Sigmoid colon (tissue), 7 donors: ENCODE data around the gene DMRT2. TPM values are rescaled to one million over a fixed set of nuclear protein-coding genes. Genes with fewer than 3 reads are reported as not detected.

Experiments used
- DNase-seq: peaks from one replicate; pipeline ENCODE4 v3.0.0-alpha.2; 2019
- H3K27ac ChIP-seq, 4 donors: fragments of 200-600 bp; sonication (generic); one replicate each; pipeline ENCODE4 v1.5.1; 2016 to 2019; ENCODE audit warnings: mild to moderate bottlenecking in 1 of 4
- H3K27me3 ChIP-seq, 3 donors: fragments of 200-600 bp; sonication (generic); one replicate each; pipeline ENCODE4 v1.5.1; 2019; ENCODE audit warnings: mild to moderate bottlenecking in 1 of 3
- H3K36me3 ChIP-seq, 4 donors: fragments of 200-600 bp; sonication (generic); one replicate each; pipeline ENCODE4 v1.5.1; 2016 to 2019
- H3K4me1 ChIP-seq, 4 donors: fragments of 200-600 bp; sonication (generic); one replicate each; pipeline ENCODE4 v1.5.1; 2017 to 2019
- H3K4me3 ChIP-seq, 4 donors: fragments of 200-600 bp; sonication (generic); one replicate each; pipeline ENCODE4 v1.5.1; 2017 to 2019; ENCODE audit warnings: mild to moderate bottlenecking in 2 of 4, moderate library complexity in 1 of 4
- H3K9me3 ChIP-seq, 4 donors: fragments of 200-600 bp in 3 of 4; sonication (generic) in 3 of 4; one replicate each; pipeline versions ENCODE4 v1.5.1 to v1.6.1; 2013 to 2019
- EP300 ChIP-seq, 4 donors: sonication (generic); formaldehyde crosslinking; IDR thresholded peaks; one replicate each; pipeline ENCODE4 v1.6.1; 2017; ENCODE audit warnings: antibody characterized with exemption in 4 of 4
- POLR2A ChIP-seq, 2 donors: fragments of 450-650 bp; IDR thresholded peaks; one replicate each; pipeline ENCODE4 v1.6.1; 2016; ENCODE audit warnings: antibody characterized with exemption in 2 of 2, mild to moderate bottlenecking in 2 of 2, moderate library complexity in 2 of 2
- POLR2AphosphoS5 ChIP-seq, 4 donors: sonication (generic); formaldehyde crosslinking; IDR thresholded peaks; one replicate each; pipeline ENCODE4 v1.6.1; 2017; ENCODE audit warnings: antibody characterized with exemption in 4 of 4
- whole genome bisulfite sequencing, 2 donors: extraction: QIAGEN DNeasy Blood & Tissue Kit; methylation state at CpG; one replicate each; pipeline ENCODE4 v1.1.7; 2013; 5-methylcytosine and 5-hydroxymethylcytosine counted together
- intact Hi-C: fragments of 100-400 bp; cut with DNase I; formaldehyde crosslinking; loops from one replicate; pipeline ENCODE4 v1.15.1; 2023
- polyA plus RNA-seq, 3 donors: library from polyadenylated mRNA; stranded (reverse); fragments of 200-250 nt; gene quantifications; one replicate each; pipeline ENCODE4 v1.2.3, GENCODE V29; 2013
- total RNA-seq, 4 donors: library from RNA; depleted of rRNA; stranded (reverse); fragments of >200 nt; gene quantifications; one replicate each; pipeline ENCODE4 v1.1.0, GENCODE V29; 2016
- TF ChIP-seq, protein P1 (sequence below), 4 experiments: fragments of 450-650 bp in 3 of 4; fragments of 200-600 bp in 1 of 4; IDR thresholded peaks; one replicate each; pipeline ENCODE4 v1.5.1; 2016 to 2019; ENCODE audit warnings: antibody characterized with exemption in 4 of 4, mild to moderate bottlenecking in 3 of 4, moderate library complexity in 2 of 4
- donor health status: healthy with polysubstance abuse.
- donor health status: Bipolar disorder and iron deficiency.
- donor health status: healthy.

The DMRT2 gene
- total and polyA plus RNA-seq, 7 donors, result 0.33 to 5.8 (median 1.9) TPM; not detected in 1

DNA sequence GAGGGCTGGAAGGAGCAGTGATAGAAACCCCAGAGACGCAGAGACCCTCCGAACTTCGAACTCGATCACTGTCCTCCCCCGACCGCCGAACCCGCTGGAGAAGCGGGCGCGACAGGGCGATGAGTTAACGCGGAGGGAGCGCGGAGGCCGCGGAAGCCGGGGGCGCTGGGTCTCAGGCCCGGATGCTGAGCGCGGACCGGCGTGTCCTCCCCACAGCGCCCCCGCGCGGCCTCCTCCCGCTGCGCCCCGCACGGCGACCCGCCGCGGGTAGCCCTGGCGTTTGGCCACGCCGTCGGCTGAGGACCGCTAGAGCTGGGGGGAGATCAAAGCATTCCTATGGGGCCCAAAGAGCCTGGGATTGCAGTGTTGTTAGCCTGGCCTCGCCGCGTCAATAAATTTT, 7.7 kb upstream of the DMRT2 start:
- DNase-seq, result no peak
- intact Hi-C loops, result no loop called here
- Histone ChIP-seq H3K9me3 (no peaks in the 10 kb centered on the region), H3K27ac (no peak overlapping the region), H3K36me3 (no peaks in the 10 kb centered on the region), H3K27me3 (peaks cover 41 to 100% (median 83%) of the 10 kb centered on the region in 3 donors), H3K4me3 (peak overlapping the region in 2 of 4 donors; percentile 4 to 15), H3K4me1 (peaks cover 0 to 31% (median 28%) of the 10 kb centered on the region in 4 donors)
- 2 to 3% methylated on average over 45 of the region's 45 CpGs for WGBS, 2 donors
- TF ChIP-seq POLR2A (IDR thresholded peaks at IDR 0.05) (no peak), POLR2AphosphoS5 (IDR thresholded peaks at IDR 0.05) (no peak), EP300 (IDR thresholded peaks at IDR 0.05) (no peak)
- TF ChIP-seq, protein P1, sequence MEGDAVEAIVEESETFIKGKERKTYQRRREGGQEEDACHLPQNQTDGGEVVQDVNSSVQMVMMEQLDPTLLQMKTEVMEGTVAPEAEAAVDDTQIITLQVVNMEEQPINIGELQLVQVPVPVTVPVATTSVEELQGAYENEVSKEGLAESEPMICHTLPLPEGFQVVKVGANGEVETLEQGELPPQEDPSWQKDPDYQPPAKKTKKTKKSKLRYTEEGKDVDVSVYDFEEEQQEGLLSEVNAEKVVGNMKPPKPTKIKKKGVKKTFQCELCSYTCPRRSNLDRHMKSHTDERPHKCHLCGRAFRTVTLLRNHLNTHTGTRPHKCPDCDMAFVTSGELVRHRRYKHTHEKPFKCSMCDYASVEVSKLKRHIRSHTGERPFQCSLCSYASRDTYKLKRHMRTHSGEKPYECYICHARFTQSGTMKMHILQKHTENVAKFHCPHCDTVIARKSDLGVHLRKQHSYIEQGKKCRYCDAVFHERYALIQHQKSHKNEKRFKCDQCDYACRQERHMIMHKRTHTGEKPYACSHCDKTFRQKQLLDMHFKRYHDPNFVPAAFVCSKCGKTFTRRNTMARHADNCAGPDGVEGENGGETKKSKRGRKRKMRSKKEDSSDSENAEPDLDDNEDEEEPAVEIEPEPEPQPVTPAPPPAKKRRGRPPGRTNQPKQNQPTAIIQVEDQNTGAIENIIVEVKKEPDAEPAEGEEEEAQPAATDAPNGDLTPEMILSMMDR (IDR thresholded peaks at IDR 0.05), result no peak

DNA sequence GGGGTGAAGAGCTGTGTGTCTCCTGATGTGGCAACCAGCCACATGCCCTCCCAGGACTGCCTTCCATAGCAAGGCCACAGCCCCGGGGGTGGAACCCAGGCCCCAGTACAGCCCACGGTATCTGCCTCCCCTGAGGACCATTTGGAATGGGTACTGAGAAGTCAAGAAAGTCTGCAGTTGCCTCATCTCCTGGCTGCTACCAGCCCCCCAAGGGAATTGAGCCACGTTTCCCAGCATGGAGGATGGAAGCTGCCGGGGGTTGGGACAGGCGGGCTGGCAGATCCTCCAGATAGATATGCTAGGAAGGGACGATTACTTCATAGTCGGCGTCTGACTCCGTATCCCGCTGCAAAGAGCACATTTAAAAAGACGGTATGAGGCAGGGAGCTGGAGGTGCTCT, 5.5 kb upstream of the DMRT2 start:
- intact Hi-C loops, result no loop called here
- no peak for DNase-seq
- Histone ChIP-seq H3K27me3 (peaks cover 52 to 100% (median 99%) of the 10 kb centered on the region in 3 donors), H3K9me3 (no peaks in the 10 kb centered on the region), H3K36me3 (no peaks in the 10 kb centered on the region), H3K27ac (no peak overlapping the region), H3K4me1 (peaks cover 0 to 47% (median 42%) of the 10 kb centered on the region in 4 donors), H3K4me3 (no peak overlapping the region)
- TF ChIP-seq EP300 (IDR thresholded peaks at IDR 0.05) (no peak), POLR2A (IDR thresholded peaks at IDR 0.05) (no peak), POLR2AphosphoS5 (IDR thresholded peaks at IDR 0.05) (no peak)
- TF ChIP-seq, protein P1 (IDR thresholded peaks at IDR 0.05), result no peak
- 16 to 38% methylated on average over 11 of the region's 11 CpGs for WGBS, 2 donors

DNA sequence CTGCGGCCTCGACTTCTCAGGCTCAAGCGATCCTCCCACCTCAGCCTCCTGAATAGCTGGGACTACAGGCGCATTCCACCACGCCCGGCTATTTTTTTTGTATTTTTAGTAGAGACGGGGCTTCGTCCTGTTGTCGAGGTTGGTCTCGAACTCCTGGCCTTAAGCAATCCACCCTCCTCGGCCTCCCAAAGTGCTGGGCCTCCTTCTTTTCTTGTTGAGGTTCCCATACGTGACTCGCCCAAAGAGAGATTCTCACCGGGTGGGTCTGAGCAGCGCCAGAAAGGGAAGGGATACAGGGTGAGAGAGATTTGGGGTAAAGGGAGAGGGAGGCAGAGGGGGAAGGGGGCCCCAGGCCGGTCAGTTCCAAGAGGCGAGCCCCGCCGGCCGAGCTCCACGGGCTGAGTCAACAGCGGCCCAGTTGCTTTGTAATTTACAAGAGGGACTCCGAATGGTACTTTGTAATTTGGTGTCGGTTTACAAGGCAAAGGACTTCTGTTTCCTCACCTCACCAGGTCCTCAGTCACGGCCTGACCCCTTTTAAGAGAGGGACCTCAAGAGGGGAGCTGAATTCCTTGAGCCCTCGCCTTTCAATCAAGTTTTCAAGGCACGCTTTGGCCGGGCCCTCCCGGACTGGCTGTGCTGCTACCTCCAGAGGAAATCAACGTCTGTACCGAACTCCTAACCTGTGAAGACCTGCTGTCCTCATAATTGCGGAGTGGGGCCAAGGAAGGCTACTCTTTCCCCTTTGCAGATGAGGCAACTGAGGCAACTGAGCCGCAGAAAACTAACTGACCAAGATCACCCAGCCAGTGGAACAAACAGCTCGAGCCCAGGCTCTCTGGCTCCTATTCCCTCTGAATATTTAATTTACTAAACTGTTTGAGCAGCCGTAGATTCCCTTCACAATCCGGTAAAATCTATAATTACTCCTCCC, 3.3 kb upstream of the DMRT2 start:
- H3K9me3 ChIP-seq, result no peaks in the 10 kb centered on the region
- no peak for TF ChIP-seq POLR2AphosphoS5 (IDR thresholded peaks at IDR 0.05)
- TF ChIP-seq, protein P1 (IDR thresholded peaks at IDR 0.05), result no peak
- TF ChIP-seq POLR2A (IDR thresholded peaks at IDR 0.05), result no peak
- no peak for TF ChIP-seq EP300 (IDR thresholded peaks at IDR 0.05)
- 24 to 67% methylated on average over 36 of the region's 36 CpGs for WGBS, 2 donors
- no peaks in the 10 kb centered on the region for H3K36me3 ChIP-seq
- H3K27ac ChIP-seq, result peak overlapping the region in 1 of 4 donors; percentile 8
- H3K27me3 ChIP-seq, result peaks cover 61 to 100% (median 100%) of the 10 kb centered on the region in 3 donors
- H3K4me1 ChIP-seq, result peaks cover 0 to 65% (median 62%) of the 10 kb centered on the region in 4 donors
- DNase-seq, result no peak
- peak overlapping the region in 2 of 4 donors; percentile 37 to 41 for H3K4me3 ChIP-seq
- intact Hi-C loops, result no loop called here

DNA sequence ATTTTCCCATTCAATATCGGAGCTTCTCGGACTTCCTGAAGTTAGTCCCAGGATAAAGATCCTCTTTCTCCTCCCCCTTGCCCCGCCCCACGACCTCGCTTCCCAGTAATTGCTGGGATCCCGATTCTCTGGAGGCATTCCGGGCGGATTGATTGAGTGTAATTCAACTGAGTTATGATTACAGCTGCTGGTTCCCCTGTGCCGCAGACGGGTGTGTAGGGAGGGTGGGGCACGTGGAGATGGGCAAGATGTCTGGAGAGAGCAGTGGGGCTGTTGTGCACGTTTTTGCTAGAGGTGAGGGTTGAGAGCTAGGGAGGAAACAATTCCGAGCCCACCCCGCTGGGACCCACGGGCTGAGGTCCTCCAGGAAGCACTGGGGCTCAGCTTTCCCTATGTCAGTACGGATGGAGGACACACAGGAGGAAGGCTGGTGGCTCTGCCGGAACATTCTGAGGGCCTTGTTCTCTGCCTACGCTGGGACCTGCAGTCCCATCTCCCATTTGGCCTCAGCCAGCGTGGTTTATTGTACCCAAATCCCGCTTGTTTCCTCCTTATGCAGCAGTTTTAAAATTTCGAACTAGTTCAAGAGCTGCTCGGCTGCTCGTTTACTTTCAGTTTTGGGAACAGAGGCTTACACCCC, 2.4 kb upstream of the DMRT2 start:
- no peaks in the 10 kb centered on the region for H3K36me3 ChIP-seq
- H3K4me1 ChIP-seq, result peaks cover 0 to 67% (median 62%) of the 10 kb centered on the region in 4 donors
- WGBS, 2 donors, result 3 to 5% methylated on average over 23 of the region's 23 CpGs
- peaks cover 61 to 100% (median 100%) of the 10 kb centered on the region in 3 donors for H3K27me3 ChIP-seq
- no peaks in the 10 kb centered on the region for H3K9me3 ChIP-seq
- H3K4me3 ChIP-seq, result peak overlapping the region; percentile 15 to 42 (median 39)
- no peak overlapping the region for H3K27ac ChIP-seq
- DNase-seq, result no peak
- TF ChIP-seq EP300 (IDR thresholded peaks at IDR 0.05) (no peak), POLR2AphosphoS5 (IDR thresholded peaks at IDR 0.05) (peak in 1 of 4 donors; percentile 19), POLR2A (IDR thresholded peaks at IDR 0.05) (no peak)
- TF ChIP-seq, protein P1 (IDR thresholded peaks at IDR 0.05), result no peak
- intact Hi-C loops, result no loop called here
